ENCODE data around the gene OPCML.

Gene OPCML

DNA sequence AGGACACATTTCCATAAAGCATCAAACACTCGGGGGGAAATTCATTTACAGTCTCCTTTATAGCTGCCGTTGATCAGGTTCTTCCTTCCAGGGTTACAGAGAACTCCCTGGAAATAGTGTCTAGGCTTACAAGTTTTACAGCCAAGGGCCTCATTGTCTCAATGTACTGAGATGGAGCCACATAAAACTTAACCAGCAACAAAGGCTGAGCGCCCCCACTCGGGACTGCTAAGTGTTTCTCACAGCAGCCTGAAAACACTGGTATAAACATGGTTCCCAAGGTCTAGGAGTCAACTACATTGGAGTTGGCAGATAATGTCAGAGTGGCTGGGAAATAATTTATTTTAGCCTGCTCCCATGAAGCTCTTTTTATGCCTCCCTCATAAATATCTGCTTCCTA lies 686.2 kb downstream of the OPCML start:
- Histone ChIP-seq H3K4me1 (ENCODE audit: low read depth, poor library complexity, severe bottlenecking) (no peaks in the 10 kb centered on the region), H3K4me3 (IDR thresholded peaks at IDR 0.05; ENCODE audit: insufficient read depth, low read depth, low read length) (no peak overlapping the region), H4K20me1 (ENCODE audit: insufficient read depth) (no peaks in the 10 kb centered on the region), H3K27ac (no peak overlapping the region), H3K79me2 (ENCODE audit: insufficient read depth, low read depth) (no peaks in the 10 kb centered on the region), H3K27me3 (ENCODE audit: insufficient read depth, low read depth) (no peaks in the 10 kb centered on the region), H2AFZ (ENCODE audit: low read depth) (no peak overlapping the region), H3K9ac (no peak overlapping the region), H3K4me2 (no peak overlapping the region), H3K36me3 (ENCODE audit: insufficient read depth) (no peaks in the 10 kb centered on the region)
- TF ChIP-seq CTCF (conservative IDR thresholded peaks at IDR 0.05; ENCODE audit: low read depth, low read length) = no peak

- Histone ChIP-seq H3K9ac (no peak overlapping the region), H3K36me3 (ENCODE audit: insufficient read depth) (no peaks in the 10 kb centered on the region), H3K4me1 (ENCODE audit: low read depth, poor library complexity, severe bottlenecking) (no peaks in the 10 kb centered on the region), H3K79me2 (ENCODE audit: insufficient read depth, low read depth) (no peaks in the 10 kb centered on the region), H2AFZ (ENCODE audit: low read depth) (no peak overlapping the region), H4K20me1 (ENCODE audit: insufficient read depth) (no peaks in the 10 kb centered on the region), H3K4me3 (IDR thresholded peaks at IDR 0.05; ENCODE audit: insufficient read depth, low read depth, low read length) (no peak overlapping the region), H3K27ac (no peak overlapping the region), H3K27me3 (ENCODE audit: insufficient read depth, low read depth) (no peaks in the 10 kb centered on the region), H3K4me2 (no peak overlapping the region)
- no peak for TF ChIP-seq CTCF (conservative IDR thresholded peaks at IDR 0.05; ENCODE audit: low read depth, low read length)
These were observed 687.2 kb downstream of the OPCML start for GRCh38 chr11:132844956-132845696.

DNA sequence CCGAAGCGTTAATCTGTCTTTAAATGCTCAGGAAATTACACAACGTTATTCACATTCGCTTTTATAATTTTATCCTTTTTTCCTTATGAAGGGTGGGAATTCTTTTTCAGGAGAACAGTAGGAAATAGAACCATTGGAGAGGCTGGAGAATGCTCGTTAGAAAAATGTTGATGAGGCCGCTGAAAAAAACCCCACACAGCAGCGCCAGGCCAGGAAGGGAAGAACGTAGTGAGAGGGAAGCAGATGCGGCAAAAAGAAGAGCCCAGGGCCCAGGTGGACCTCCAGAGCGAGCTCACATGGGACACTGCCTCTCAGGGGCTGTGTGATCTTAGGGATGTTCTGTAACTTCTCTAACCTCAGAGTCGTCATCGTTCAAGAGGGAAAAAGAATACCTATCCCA lies 691.6 kb downstream of the OPCML start:
- Histone ChIP-seq H3K27me3 (ENCODE audit: insufficient read depth, low read depth) (no peaks in the 10 kb centered on the region), H2AFZ (ENCODE audit: low read depth) (no peak overlapping the region), H3K4me2 (no peak overlapping the region), H3K27ac (no peak overlapping the region), H3K4me3 (IDR thresholded peaks at IDR 0.05; ENCODE audit: insufficient read depth, low read depth, low read length) (no peak overlapping the region), H3K36me3 (ENCODE audit: insufficient read depth) (no peaks in the 10 kb centered on the region), H4K20me1 (ENCODE audit: insufficient read depth) (no peaks in the 10 kb centered on the region), H3K79me2 (ENCODE audit: insufficient read depth, low read depth) (no peaks in the 10 kb centered on the region), H3K9ac (no peak overlapping the region), H3K4me1 (ENCODE audit: low read depth, poor library complexity, severe bottlenecking) (no peaks in the 10 kb centered on the region)
- TF ChIP-seq CTCF (conservative IDR thresholded peaks at IDR 0.05; ENCODE audit: low read depth, low read length) = no peak

GRCh38 chr11:132840191-132840590 lies 692.1 kb downstream of the OPCML start:
- no peaks in the 10 kb centered on the region for H4K20me1 ChIP-seq (ENCODE audit: insufficient read depth)
- H3K4me1 ChIP-seq (ENCODE audit: low read depth, poor library complexity, severe bottlenecking) = no peaks in the 10 kb centered on the region
- H3K4me2 ChIP-seq = no peak overlapping the region
- H2AFZ ChIP-seq (ENCODE audit: low read depth) = no peak overlapping the region
- H3K9ac ChIP-seq = no peak overlapping the region
- no peaks in the 10 kb centered on the region for H3K36me3 ChIP-seq (ENCODE audit: insufficient read depth)
- no peaks in the 10 kb centered on the region for H3K79me2 ChIP-seq (ENCODE audit: insufficient read depth, low read depth)
- TF ChIP-seq CTCF (conservative IDR thresholded peaks at IDR 0.05; ENCODE audit: low read depth, low read length) = no peak
- no peaks in the 10 kb centered on the region for H3K27me3 ChIP-seq (ENCODE audit: insufficient read depth, low read depth)
- no peak overlapping the region for H3K4me3 ChIP-seq (IDR thresholded peaks at IDR 0.05; ENCODE audit: insufficient read depth, low read depth, low read length)
- no peak overlapping the region for H3K27ac ChIP-seq

Measured in KMS-11 (cell line).